ENCODE data around the gene FRAS1. TPM values are rescaled to one million over a fixed set of nuclear protein-coding genes. Genes with fewer than 3 reads are reported as not detected.

FRAS1 gene
- total and polyA plus RNA-seq, 2 donors (not counting 3 experiments of a cell fraction or from before 2014, with no cell fraction given), result 1.4 to 3.6 TPM

DNA sequence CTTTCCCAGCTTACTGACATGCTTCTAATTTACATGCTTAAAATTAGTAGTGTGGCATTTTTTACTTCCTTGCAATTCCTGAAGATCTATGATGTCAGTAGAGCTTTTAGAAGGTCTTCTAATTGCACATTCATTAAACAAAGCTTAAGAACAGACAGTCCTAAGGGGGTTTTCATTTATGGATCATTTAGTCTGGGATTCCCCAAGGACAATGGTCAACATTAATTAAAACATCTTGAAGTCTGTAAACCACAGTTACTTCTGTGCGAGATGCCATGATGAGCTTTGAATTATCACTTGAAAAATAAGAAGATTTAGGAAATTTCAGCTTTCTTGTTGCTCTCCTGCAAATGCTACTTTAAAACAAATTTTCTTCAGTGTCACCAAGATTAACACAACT, 514.7 kb downstream of the FRAS1 start:
- no peak overlapping the region for H3K4me3 ChIP-seq (replicated peaks in 1 of 3; ENCODE audit: insufficient read depth in 1 of 3, low read depth in 1 of 3, low read length in 3 of 3)
- H4K20me1 ChIP-seq (replicated peaks; ENCODE audit: control insufficient read depth, extremely low read depth, insufficient read depth, low read length), result no peaks in the 10 kb centered on the region
- intact Hi-C loops (cut with micrococcal nuclease) (no loop called here), dilution Hi-C loops (cut with MboI; ENCODE audit: extremely low pct_ligation_motif_present, low sequenced_read_pairs) (no loop called here)
- peaks cover 0 to 6% of the 10 kb centered on the region in 2 experiments for H3K36me3 ChIP-seq (ENCODE audit: control insufficient read depth in 2 of 2, extremely low read depth in 1 of 2, insufficient read depth in 2 of 2, low read length in 2 of 2)
- no peaks in the 10 kb centered on the region for H3K9me1 ChIP-seq (replicated peaks; ENCODE audit: control insufficient read depth, extremely low read depth, insufficient read depth, low read length)
- ChIA-PET CTCF (no interaction called here), POLR2A (no interaction called here)
- H3K4me2 ChIP-seq (ENCODE audit: insufficient read depth, low read length), result no peak overlapping the region
- no peaks in the 10 kb centered on the region for H3K79me2 ChIP-seq (ENCODE audit: control insufficient read depth, insufficient read depth, low read length)
- H3K4me1 ChIP-seq (ENCODE audit: control insufficient read depth, extremely low read depth, insufficient read depth, low read length), result peaks cover 15% of the 10 kb centered on the region
- TF ChIP-seq POLR2A (IDR thresholded peaks at IDR 0.05; ENCODE audit: low read depth, low read length) (no peak), EZH2 (IDR thresholded peaks at IDR 0.05; ENCODE audit: borderline replicate concordance, low read depth, low read length, severe bottlenecking) (no peak), FOS (IDR thresholded peaks at IDR 0.05; ENCODE audit: borderline replicate concordance, insufficient read depth, low read length) (no peak), MYC (IDR thresholded peaks at IDR 0.05; ENCODE audit: low read depth, low read length) (no peak)
- TF ChIP-seq, protein P1, sequence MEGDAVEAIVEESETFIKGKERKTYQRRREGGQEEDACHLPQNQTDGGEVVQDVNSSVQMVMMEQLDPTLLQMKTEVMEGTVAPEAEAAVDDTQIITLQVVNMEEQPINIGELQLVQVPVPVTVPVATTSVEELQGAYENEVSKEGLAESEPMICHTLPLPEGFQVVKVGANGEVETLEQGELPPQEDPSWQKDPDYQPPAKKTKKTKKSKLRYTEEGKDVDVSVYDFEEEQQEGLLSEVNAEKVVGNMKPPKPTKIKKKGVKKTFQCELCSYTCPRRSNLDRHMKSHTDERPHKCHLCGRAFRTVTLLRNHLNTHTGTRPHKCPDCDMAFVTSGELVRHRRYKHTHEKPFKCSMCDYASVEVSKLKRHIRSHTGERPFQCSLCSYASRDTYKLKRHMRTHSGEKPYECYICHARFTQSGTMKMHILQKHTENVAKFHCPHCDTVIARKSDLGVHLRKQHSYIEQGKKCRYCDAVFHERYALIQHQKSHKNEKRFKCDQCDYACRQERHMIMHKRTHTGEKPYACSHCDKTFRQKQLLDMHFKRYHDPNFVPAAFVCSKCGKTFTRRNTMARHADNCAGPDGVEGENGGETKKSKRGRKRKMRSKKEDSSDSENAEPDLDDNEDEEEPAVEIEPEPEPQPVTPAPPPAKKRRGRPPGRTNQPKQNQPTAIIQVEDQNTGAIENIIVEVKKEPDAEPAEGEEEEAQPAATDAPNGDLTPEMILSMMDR (IDR thresholded peaks at IDR 0.05; ENCODE audit: extremely low read depth in 1 of 2, insufficient read depth in 1 of 2, low read depth in 1 of 2, low read length in 2 of 2), result no peak
- H3K27me3 ChIP-seq (ENCODE audit: control insufficient read depth in 2 of 2, insufficient read depth in 2 of 2, low read length in 2 of 2), result no peaks in the 10 kb centered on the region
- H2AFZ ChIP-seq (ENCODE audit: low read depth, low read length), result no peak overlapping the region
- H3K9ac ChIP-seq (replicated peaks; ENCODE audit: extremely low read depth, insufficient read depth, low read length), result no peak overlapping the region
- H3K27ac ChIP-seq (ENCODE audit: insufficient read depth, low read depth, low read length), result no peak overlapping the region
- no peak for DNase-seq (ENCODE audit: low read depth, low spot score)
- no peak for FAIRE-seq
- H3K9me3 ChIP-seq (replicated peaks; ENCODE audit: control insufficient read depth, insufficient read depth, low read length), result no peaks in the 10 kb centered on the region
- no TSS peak for BruUV-seq (replicated peaks)

DNA sequence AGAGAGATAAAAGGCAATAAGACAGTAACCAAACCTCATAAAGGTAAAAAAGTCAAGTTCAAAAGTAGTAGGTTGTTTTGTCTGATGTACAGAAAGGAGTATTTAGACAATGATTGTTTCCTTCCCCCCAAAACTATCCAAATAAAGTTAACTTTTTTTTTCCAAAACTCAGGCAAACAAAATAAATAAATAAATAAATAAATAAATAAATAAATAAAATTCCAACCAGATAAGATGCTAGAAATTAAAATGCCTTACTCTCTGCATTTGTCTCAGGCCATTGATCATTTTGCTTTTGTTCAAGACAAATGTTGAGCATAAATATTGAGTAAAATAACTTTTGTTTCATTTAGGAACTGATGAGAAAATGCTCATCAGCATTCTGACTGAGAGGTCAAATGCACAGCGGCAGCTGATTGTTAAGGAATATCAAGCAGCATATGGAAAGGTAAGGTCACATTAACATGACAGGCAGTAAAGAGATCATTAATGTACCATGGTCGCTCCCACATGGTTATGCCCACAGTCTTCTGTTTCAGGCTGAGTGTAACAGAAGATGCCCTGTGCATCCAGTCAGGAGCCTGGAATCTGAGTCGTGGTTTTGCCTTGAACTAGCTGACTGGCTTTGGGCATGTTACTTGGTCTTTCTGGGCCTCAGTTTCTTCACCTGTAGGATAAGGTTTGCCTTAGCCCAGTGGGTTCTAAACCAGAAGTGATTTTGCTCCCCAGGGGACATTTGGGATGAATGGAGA, 521.7 kb downstream of the FRAS1 start:
- Histone ChIP-seq H4K20me1 (replicated peaks; ENCODE audit: control insufficient read depth, extremely low read depth, insufficient read depth, low read length) (no peaks in the 10 kb centered on the region), H3K4me1 (ENCODE audit: control insufficient read depth, extremely low read depth, insufficient read depth, low read length) (no peaks in the 10 kb centered on the region), H3K79me2 (ENCODE audit: control insufficient read depth, insufficient read depth, low read length) (no peaks in the 10 kb centered on the region), H3K27ac (ENCODE audit: insufficient read depth, low read depth, low read length) (no peak overlapping the region), H2AFZ (ENCODE audit: low read depth, low read length) (no peak overlapping the region), H3K36me3 (ENCODE audit: control insufficient read depth in 2 of 2, extremely low read depth in 1 of 2, insufficient read depth in 2 of 2, low read length in 2 of 2) (peaks cover 2 to 7% of the 10 kb centered on the region in 2 experiments), H3K4me3 (replicated peaks in 1 of 3; ENCODE audit: insufficient read depth in 1 of 3, low read depth in 1 of 3, low read length in 3 of 3) (no peak overlapping the region), H3K9ac (replicated peaks; ENCODE audit: extremely low read depth, insufficient read depth, low read length) (no peak overlapping the region), H3K4me2 (ENCODE audit: insufficient read depth, low read length) (no peak overlapping the region), H3K9me3 (replicated peaks; ENCODE audit: control insufficient read depth, insufficient read depth, low read length) (no peaks in the 10 kb centered on the region), H3K9me1 (replicated peaks; ENCODE audit: control insufficient read depth, extremely low read depth, insufficient read depth, low read length) (no peaks in the 10 kb centered on the region), H3K27me3 (ENCODE audit: control insufficient read depth in 2 of 2, insufficient read depth in 2 of 2, low read length in 2 of 2) (no peaks in the 10 kb centered on the region)
- FAIRE-seq (no peak), DNase-seq (ENCODE audit: low read depth, low spot score) (no peak)
- dilution Hi-C loops (cut with MboI; ENCODE audit: extremely low pct_ligation_motif_present, low sequenced_read_pairs) (no loop called here), intact Hi-C loops (cut with micrococcal nuclease) (no loop called here)
- BruUV-seq (replicated peaks), result no TSS peak
- TF ChIP-seq JUN (IDR thresholded peaks at IDR 0.05; ENCODE audit: borderline replicate concordance, insufficient read depth, insufficient read length, low read depth) (no peak), GATA2 (IDR thresholded peaks at IDR 0.05; ENCODE audit: insufficient read depth, insufficient read length, low read depth, low read length) (no peak), POLR2A (IDR thresholded peaks at IDR 0.05; ENCODE audit: low read depth, low read length) (no peak), FOS (IDR thresholded peaks at IDR 0.05; ENCODE audit: borderline replicate concordance, insufficient read depth, low read length) (no peak), MYC (IDR thresholded peaks at IDR 0.05; ENCODE audit: low read depth, low read length) (no peak), EZH2 (IDR thresholded peaks at IDR 0.05; ENCODE audit: borderline replicate concordance, low read depth, low read length, severe bottlenecking) (no peak), POLR2AphosphoS5 (IDR thresholded peaks at IDR 0.05; ENCODE audit: insufficient read depth, low read depth, low read length) (no peak)
- TF ChIP-seq, protein P1 (IDR thresholded peaks at IDR 0.05; ENCODE audit: extremely low read depth in 1 of 2, insufficient read depth in 1 of 2, low read depth in 1 of 2, low read length in 2 of 2), result no peak
- TF ChIP-seq, protein P2, sequence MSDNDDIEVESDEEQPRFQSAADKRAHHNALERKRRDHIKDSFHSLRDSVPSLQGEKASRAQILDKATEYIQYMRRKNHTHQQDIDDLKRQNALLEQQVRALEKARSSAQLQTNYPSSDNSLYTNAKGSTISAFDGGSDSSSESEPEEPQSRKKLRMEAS (IDR thresholded peaks at IDR 0.05; ENCODE audit: insufficient read depth, insufficient read length), result no peak
- ChIA-PET CTCF (no interaction called here), POLR2A (no interaction called here)

All from endothelial cell of umbilical vein (primary cell).